ENCODE results near the gene SMARCC1. TPM values are rescaled to one million over a fixed set of nuclear protein-coding genes. Genes with fewer than 3 reads are reported as not detected.

Gene SMARCC1
- total RNA-seq, 2 donors from 2014 or later = 72.6 to 90.2 TPM

DNA sequence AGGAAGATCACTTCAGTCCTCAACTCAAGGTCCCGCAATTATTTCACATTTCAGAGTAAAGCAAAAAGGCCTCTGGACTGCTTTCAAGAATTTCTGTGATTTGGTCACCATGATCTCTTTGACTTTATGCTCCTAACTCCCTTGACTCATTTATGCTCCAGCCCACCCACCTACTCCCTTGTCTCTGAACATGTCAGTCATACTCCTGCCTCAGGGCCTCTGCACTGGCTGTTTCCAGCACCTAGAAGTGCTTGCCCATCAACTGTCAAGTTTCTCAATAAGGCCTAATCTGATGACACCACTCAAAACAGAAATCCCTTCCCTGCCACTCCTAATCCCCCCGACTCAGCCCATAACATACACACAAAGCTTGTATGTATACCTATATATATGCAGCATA is 166.9 kb downstream of the SMARCC1 start:
- no peak overlapping the region for H3K4me3 ChIP-seq
- no peak overlapping the region for H3K9ac ChIP-seq (ENCODE audit: low read depth in 2 of 2, low read length in 2 of 2)
- TF ChIP-seq, protein P1, sequence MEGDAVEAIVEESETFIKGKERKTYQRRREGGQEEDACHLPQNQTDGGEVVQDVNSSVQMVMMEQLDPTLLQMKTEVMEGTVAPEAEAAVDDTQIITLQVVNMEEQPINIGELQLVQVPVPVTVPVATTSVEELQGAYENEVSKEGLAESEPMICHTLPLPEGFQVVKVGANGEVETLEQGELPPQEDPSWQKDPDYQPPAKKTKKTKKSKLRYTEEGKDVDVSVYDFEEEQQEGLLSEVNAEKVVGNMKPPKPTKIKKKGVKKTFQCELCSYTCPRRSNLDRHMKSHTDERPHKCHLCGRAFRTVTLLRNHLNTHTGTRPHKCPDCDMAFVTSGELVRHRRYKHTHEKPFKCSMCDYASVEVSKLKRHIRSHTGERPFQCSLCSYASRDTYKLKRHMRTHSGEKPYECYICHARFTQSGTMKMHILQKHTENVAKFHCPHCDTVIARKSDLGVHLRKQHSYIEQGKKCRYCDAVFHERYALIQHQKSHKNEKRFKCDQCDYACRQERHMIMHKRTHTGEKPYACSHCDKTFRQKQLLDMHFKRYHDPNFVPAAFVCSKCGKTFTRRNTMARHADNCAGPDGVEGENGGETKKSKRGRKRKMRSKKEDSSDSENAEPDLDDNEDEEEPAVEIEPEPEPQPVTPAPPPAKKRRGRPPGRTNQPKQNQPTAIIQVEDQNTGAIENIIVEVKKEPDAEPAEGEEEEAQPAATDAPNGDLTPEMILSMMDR (IDR thresholded peaks at IDR 0.05) = no peak
- intact Hi-C loops (cut with DNase I) = no loop called here
- H3K27me3 ChIP-seq = no peaks in the 10 kb centered on the region
- H3K36me3 ChIP-seq = no peaks in the 10 kb centered on the region
- H3K4me1 ChIP-seq = no peaks in the 10 kb centered on the region
- H3K9me3 ChIP-seq = no peaks in the 10 kb centered on the region
- H3K27ac ChIP-seq = no peak overlapping the region
- no peak for DNase-seq

DNA sequence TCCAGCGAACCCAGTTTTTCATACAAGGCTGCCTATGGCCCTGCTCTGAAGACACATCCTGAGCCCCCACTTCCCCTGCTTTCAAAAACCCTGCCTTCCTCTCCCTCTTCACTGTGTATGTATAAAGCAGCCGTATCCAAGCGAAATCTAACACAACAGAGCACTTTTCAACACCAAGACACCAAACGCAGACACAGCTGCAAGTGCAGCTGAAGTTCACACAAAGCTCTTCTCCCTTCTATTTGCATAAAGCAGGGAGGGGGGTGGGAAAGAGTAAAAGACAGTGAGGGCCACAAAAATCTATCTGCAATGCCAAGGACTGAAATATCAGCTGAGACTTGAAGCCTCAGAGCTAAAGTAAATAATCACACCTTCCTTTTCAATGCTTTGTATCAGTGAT is 168.0 kb downstream of the SMARCC1 start:
- no peaks in the 10 kb centered on the region for H3K9me3 ChIP-seq
- TF ChIP-seq, protein P1 (IDR thresholded peaks at IDR 0.05) = no peak
- no peaks in the 10 kb centered on the region for H3K27me3 ChIP-seq
- no peaks in the 10 kb centered on the region for H3K4me1 ChIP-seq
- H3K27ac ChIP-seq = no peak overlapping the region
- intact Hi-C loops (cut with DNase I) = no loop called here
- no peaks in the 10 kb centered on the region for H3K36me3 ChIP-seq
- no peak overlapping the region for H3K4me3 ChIP-seq
- DNase-seq = no peak
- H3K9ac ChIP-seq (ENCODE audit: low read depth in 2 of 2, low read length in 2 of 2) = no peak overlapping the region

DNA sequence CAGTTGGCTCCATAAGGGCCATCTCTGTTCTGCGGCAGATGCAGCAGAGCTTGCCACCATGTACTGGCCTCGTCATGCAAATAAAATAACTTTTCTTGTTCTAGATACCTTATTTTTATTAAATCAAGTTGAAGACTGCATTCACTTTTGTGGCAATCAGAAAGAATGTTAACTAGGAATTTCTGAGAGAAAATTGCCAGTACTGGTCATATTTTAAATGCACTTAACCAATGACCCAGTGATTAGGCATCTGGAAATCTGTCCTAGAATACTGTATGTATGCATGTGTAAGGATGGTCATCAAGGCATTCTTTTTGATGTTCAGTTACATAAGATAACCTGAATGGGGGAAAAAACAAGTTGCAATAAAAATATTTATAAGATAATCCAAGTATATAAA is 168.8 kb downstream of the SMARCC1 start:
- H3K27me3 ChIP-seq = no peaks in the 10 kb centered on the region
- H3K36me3 ChIP-seq = no peaks in the 10 kb centered on the region
- no peaks in the 10 kb centered on the region for H3K4me1 ChIP-seq
- H3K4me3 ChIP-seq = no peak overlapping the region
- DNase-seq = no peak
- no peak overlapping the region for H3K27ac ChIP-seq
- intact Hi-C loops (cut with DNase I) = no loop called here
- no peak overlapping the region for H3K9ac ChIP-seq (ENCODE audit: low read depth in 2 of 2, low read length in 2 of 2)
- TF ChIP-seq, protein P1 (IDR thresholded peaks at IDR 0.05) = no peak
- H3K9me3 ChIP-seq = no peaks in the 10 kb centered on the region

DNA sequence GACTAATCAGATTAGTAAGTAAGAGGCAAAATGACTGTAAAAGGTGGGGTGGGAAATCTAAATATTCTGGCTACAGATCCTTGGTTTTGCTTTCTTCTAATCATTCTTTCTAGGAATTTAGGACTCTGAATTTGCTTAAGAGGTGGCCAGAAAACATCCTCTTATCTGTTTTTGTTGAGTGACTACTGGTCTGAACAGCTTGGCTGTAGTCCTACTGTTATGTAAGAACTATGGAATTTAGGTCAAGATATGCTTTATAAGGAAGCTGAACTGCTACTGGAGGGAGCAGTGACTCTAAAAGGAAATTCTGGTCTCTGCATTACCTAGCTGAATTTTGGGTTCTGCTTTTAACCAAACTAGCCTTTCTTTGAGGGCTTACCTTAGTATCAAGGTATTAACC is 169.5 kb downstream of the SMARCC1 start:
- DNase-seq = no peak
- Histone ChIP-seq H3K4me1 (no peaks in the 10 kb centered on the region), H3K27me3 (no peaks in the 10 kb centered on the region), H3K27ac (no peak overlapping the region), H3K4me3 (no peak overlapping the region), H3K9me3 (no peaks in the 10 kb centered on the region), H3K36me3 (no peaks in the 10 kb centered on the region), H3K9ac (ENCODE audit: low read depth in 2 of 2, low read length in 2 of 2) (no peak overlapping the region)
- intact Hi-C loops (cut with DNase I) = no loop called here
- TF ChIP-seq, protein P1 (IDR thresholded peaks at IDR 0.05) = no peak

DNA sequence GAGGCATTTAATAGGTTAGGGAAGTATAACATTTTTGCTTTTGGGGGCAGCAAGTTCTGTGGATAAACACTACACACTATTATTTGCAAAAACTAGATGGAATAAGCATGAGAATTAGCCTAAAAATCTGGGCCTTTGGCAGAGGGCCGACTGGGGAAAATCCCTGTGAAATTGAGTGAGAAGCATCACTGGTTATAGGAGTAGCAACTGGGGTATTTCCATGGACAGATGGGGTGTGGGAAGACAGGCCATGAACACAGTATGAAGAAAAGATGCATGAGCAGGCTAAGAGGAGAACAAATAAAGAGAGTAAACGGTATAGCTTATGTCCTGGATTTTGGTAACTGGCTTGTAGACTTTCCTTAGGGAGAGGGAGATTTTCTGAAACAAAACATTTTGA is 170.1 kb downstream of the SMARCC1 start:
- Histone ChIP-seq H3K27me3 (no peaks in the 10 kb centered on the region), H3K27ac (no peak overlapping the region), H3K36me3 (no peaks in the 10 kb centered on the region), H3K9ac (ENCODE audit: low read depth in 2 of 2, low read length in 2 of 2) (no peak overlapping the region), H3K4me3 (no peak overlapping the region), H3K4me1 (no peaks in the 10 kb centered on the region), H3K9me3 (no peaks in the 10 kb centered on the region)
- intact Hi-C loops (cut with DNase I) = no loop called here
- DNase-seq = no peak
- TF ChIP-seq, protein P1 (IDR thresholded peaks at IDR 0.05) = no peak

DNA sequence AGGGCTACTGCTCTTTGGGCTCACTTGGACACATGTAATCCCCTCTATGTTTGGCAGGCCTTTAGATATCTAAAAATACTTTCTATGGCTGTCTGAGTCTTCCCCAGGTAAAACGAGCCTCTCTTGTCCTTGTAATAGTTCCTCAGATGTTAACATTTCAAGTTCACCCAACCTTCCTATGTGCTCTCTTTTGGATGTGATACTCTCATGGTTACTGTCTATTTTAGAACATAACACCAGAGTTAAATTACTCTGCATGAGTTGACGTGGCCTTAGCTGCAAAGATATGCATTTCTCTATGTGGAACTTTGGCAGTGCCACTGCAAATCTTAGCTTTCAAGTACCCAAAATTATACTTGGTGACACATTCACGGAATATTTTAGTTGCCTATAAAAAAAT is 171.1 kb downstream of the SMARCC1 start:
- Histone ChIP-seq H3K36me3 (no peaks in the 10 kb centered on the region), H3K27ac (no peak overlapping the region), H3K4me1 (no peaks in the 10 kb centered on the region), H3K9ac (ENCODE audit: low read depth in 2 of 2, low read length in 2 of 2) (no peak overlapping the region), H3K4me3 (no peak overlapping the region), H3K9me3 (no peaks in the 10 kb centered on the region), H3K27me3 (no peaks in the 10 kb centered on the region)
- TF ChIP-seq, protein P1 (IDR thresholded peaks at IDR 0.05) = no peak
- no peak for DNase-seq
- intact Hi-C loops (cut with DNase I) = no loop called here

Data from colonic mucosa (tissue), 4 donors.